ENCODE data around the gene ARHGAP28.

GRCh38 chr18:6947338-6948030 is 218.0 kb downstream of the ARHGAP28 start:
- TF ChIP-seq CTCF (IDR thresholded peaks at IDR 0.05) = no peak
- no peak for TF ChIP-seq POLR2A (IDR thresholded peaks at IDR 0.05)

All from adrenal gland (tissue), 5 donors.